ENCODE results near the gene ELMO1. TPM values are rescaled to one million over a fixed set of nuclear protein-coding genes. Genes with fewer than 3 reads are reported as not detected.

ELMO1 gene
- total and polyA plus RNA-seq, 4 donors: 6.7 to 51.5 (median 14.8) TPM

DNA sequence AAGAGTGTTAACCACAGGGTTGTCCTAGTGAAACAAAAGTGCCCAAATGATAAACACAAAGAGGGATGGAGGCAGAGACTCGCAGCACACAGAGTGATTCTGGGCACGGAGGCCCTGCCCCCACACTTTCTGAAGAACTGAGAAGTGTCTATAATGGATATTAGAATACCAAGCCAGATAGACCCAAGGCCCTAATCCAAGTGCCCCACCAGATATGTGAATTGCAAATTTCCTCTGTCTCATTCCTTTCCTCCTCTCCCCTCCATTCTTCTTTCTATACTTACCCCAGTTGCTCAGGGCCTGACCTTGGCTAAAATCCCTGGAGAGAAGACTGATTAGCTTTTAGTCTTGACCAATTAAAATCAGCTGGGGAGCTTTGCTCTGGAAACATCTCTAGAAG, 617.6 kb downstream of the ELMO1 start:
- Histone ChIP-seq H3K4me3 (ENCODE audit: low read depth in 1 of 3, low read length in 3 of 3) (no peak overlapping the region), H3K27ac (ENCODE audit: low read depth in 1 of 2, low read length in 2 of 2) (no peak overlapping the region), H3K27me3 (ENCODE audit: control insufficient read depth in 4 of 4, insufficient read depth in 4 of 4, low read length in 3 of 4) (no peaks in the 10 kb centered on the region), H3K9me3 (ENCODE audit: control insufficient read depth in 4 of 4, low read length in 3 of 4) (peaks cover 0 to 3% (median 0%) of the 10 kb centered on the region in 4 donors), H3K9ac (ENCODE audit: low read depth in 1 of 2, low read length in 2 of 2) (no peak overlapping the region), H3K36me3 (ENCODE audit: control insufficient read depth in 4 of 4, insufficient read depth in 3 of 4, low read depth in 1 of 4, low read length in 3 of 4) (no peaks in the 10 kb centered on the region), H3K4me1 (ENCODE audit: control insufficient read depth in 4 of 4, insufficient read depth in 4 of 4, low read length in 3 of 4) (no peaks in the 10 kb centered on the region)
- no peak for DNase-seq (ENCODE audit: low spot score)
- TF ChIP-seq SP1 (IDR thresholded peaks at IDR 0.05): no peak
- no peak for TF ChIP-seq TAF1 (conservative IDR thresholded peaks at IDR 0.05)
- no peak for TF ChIP-seq RAD21 (IDR thresholded peaks at IDR 0.05)
- TF ChIP-seq GABPA (IDR thresholded peaks at IDR 0.05 in 1 of 2, conservative IDR thresholded peaks at IDR 0.05 in 1 of 2): no peak
- TF ChIP-seq HNF4A (conservative IDR thresholded peaks at IDR 0.05): no peak
- TF ChIP-seq, protein P1, sequence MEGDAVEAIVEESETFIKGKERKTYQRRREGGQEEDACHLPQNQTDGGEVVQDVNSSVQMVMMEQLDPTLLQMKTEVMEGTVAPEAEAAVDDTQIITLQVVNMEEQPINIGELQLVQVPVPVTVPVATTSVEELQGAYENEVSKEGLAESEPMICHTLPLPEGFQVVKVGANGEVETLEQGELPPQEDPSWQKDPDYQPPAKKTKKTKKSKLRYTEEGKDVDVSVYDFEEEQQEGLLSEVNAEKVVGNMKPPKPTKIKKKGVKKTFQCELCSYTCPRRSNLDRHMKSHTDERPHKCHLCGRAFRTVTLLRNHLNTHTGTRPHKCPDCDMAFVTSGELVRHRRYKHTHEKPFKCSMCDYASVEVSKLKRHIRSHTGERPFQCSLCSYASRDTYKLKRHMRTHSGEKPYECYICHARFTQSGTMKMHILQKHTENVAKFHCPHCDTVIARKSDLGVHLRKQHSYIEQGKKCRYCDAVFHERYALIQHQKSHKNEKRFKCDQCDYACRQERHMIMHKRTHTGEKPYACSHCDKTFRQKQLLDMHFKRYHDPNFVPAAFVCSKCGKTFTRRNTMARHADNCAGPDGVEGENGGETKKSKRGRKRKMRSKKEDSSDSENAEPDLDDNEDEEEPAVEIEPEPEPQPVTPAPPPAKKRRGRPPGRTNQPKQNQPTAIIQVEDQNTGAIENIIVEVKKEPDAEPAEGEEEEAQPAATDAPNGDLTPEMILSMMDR (IDR thresholded peaks at IDR 0.05; ENCODE audit: low read depth, low read length, missing input control): no peak
- TF ChIP-seq EGR1 (IDR thresholded peaks at IDR 0.05; ENCODE audit: low read depth in 2 of 2): no peak
- TF ChIP-seq RXRA (IDR thresholded peaks at IDR 0.05): no peak
- TF ChIP-seq, protein P2, sequence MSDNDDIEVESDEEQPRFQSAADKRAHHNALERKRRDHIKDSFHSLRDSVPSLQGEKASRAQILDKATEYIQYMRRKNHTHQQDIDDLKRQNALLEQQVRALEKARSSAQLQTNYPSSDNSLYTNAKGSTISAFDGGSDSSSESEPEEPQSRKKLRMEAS (IDR thresholded peaks at IDR 0.05): no peak
- TF ChIP-seq JUND (IDR thresholded peaks at IDR 0.05): no peak
- no peak for TF ChIP-seq FOXA2 (IDR thresholded peaks at IDR 0.05)
- TF ChIP-seq, protein P3, sequence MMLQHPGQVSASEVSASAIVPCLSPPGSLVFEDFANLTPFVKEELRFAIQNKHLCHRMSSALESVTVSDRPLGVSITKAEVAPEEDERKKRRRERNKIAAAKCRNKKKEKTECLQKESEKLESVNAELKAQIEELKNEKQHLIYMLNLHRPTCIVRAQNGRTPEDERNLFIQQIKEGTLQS (IDR thresholded peaks at IDR 0.05): no peak
- TF ChIP-seq HNF4G (IDR thresholded peaks at IDR 0.05): no peak
- TF ChIP-seq FOXA1 (IDR thresholded peaks at IDR 0.05): no peak
- no peak for TF ChIP-seq NR2F2 (IDR thresholded peaks at IDR 0.05)
- TF ChIP-seq YY1 (IDR thresholded peaks at IDR 0.05): no peak
- 95% methylated on average over 2 of the region's 2 CpGs for WGBS

- WGBS: 88% methylated on average over 8 of the region's 8 CpGs
- H3K27me3 ChIP-seq (ENCODE audit: control insufficient read depth in 4 of 4, insufficient read depth in 4 of 4, low read length in 3 of 4): no peaks in the 10 kb centered on the region
- no peak for DNase-seq (ENCODE audit: low spot score)
These were observed 620.6 kb downstream of the ELMO1 start for GRCh38 chr7:36827726-36828703.

More at GRCh38 chr7:36827726-36828703, 620.6 kb downstream of the ELMO1 start:
- Histone ChIP-seq H3K4me1 (ENCODE audit: control insufficient read depth in 4 of 4, insufficient read depth in 4 of 4, low read length in 3 of 4) (no peaks in the 10 kb centered on the region), H3K9ac (ENCODE audit: low read depth in 1 of 2, low read length in 2 of 2) (no peak overlapping the region), H3K27ac (ENCODE audit: low read depth in 1 of 2, low read length in 2 of 2) (no peak overlapping the region), H3K4me3 (ENCODE audit: low read depth in 1 of 3, low read length in 3 of 3) (no peak overlapping the region), H3K36me3 (ENCODE audit: control insufficient read depth in 4 of 4, insufficient read depth in 3 of 4, low read depth in 1 of 4, low read length in 3 of 4) (no peaks in the 10 kb centered on the region), H3K9me3 (ENCODE audit: control insufficient read depth in 4 of 4, low read length in 3 of 4) (peaks cover 0 to 3% (median 0%) of the 10 kb centered on the region in 4 donors)
- TF ChIP-seq YY1 (IDR thresholded peaks at IDR 0.05): no peak
- no peak for TF ChIP-seq SP1 (IDR thresholded peaks at IDR 0.05)
- no peak for TF ChIP-seq RAD21 (IDR thresholded peaks at IDR 0.05)
- TF ChIP-seq JUND (IDR thresholded peaks at IDR 0.05): no peak
- TF ChIP-seq HNF4G (IDR thresholded peaks at IDR 0.05): no peak
- TF ChIP-seq FOXA1 (IDR thresholded peaks at IDR 0.05): no peak
- TF ChIP-seq, protein P4, sequence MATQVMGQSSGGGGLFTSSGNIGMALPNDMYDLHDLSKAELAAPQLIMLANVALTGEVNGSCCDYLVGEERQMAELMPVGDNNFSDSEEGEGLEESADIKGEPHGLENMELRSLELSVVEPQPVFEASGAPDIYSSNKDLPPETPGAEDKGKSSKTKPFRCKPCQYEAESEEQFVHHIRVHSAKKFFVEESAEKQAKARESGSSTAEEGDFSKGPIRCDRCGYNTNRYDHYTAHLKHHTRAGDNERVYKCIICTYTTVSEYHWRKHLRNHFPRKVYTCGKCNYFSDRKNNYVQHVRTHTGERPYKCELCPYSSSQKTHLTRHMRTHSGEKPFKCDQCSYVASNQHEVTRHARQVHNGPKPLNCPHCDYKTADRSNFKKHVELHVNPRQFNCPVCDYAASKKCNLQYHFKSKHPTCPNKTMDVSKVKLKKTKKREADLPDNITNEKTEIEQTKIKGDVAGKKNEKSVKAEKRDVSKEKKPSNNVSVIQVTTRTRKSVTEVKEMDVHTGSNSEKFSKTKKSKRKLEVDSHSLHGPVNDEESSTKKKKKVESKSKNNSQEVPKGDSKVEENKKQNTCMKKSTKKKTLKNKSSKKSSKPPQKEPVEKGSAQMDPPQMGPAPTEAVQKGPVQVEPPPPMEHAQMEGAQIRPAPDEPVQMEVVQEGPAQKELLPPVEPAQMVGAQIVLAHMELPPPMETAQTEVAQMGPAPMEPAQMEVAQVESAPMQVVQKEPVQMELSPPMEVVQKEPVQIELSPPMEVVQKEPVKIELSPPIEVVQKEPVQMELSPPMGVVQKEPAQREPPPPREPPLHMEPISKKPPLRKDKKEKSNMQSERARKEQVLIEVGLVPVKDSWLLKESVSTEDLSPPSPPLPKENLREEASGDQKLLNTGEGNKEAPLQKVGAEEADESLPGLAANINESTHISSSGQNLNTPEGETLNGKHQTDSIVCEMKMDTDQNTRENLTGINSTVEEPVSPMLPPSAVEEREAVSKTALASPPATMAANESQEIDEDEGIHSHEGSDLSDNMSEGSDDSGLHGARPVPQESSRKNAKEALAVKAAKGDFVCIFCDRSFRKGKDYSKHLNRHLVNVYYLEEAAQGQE (IDR thresholded peaks at IDR 0.05): no peak
- no peak for TF ChIP-seq FOXA2 (IDR thresholded peaks at IDR 0.05)
- TF ChIP-seq, protein P2 (IDR thresholded peaks at IDR 0.05): no peak
- no peak for TF ChIP-seq HNF4A (conservative IDR thresholded peaks at IDR 0.05)
- no peak for TF ChIP-seq RXRA (IDR thresholded peaks at IDR 0.05)
- TF ChIP-seq, protein P1 (IDR thresholded peaks at IDR 0.05; ENCODE audit: low read depth, low read length, missing input control): no peak
- TF ChIP-seq EGR1 (IDR thresholded peaks at IDR 0.05; ENCODE audit: low read depth in 2 of 2): no peak

Measured in liver (tissue), 9 donors.